ACC112 (cell line): ENCODE results near the gene ZP2.
"Not testable (repeated sequence)": the region's sequence is repeated elsewhere in the genome, so short reads cannot be mapped to it uniquely, and the experiment has no call there.

Experiments used
- H2AFZ ChIP-seq: fragments of 200-600 bp; sonication (generic); one replicate; pipeline ENCODE4 v1.6.0; 2017; ENCODE audit warnings: antibody characterized with exemption, low read length; ENCODE audit not compliant: unreplicated experiment
- H3K27ac ChIP-seq: fragments of 200-600 bp; sonication (generic); 2 replicates; pipeline ENCODE4 v1.5.1; 2014; ENCODE audit warnings: low read depth, mild to moderate bottlenecking, antibody characterized with exemption, low read length, moderate library complexity
- H3K27me3 ChIP-seq: fragments of 200-600 bp; sonication (generic); 2 replicates; pipeline ENCODE4 v1.6.1; 2014; ENCODE audit warnings: mild to moderate bottlenecking, antibody characterized with exemption, low read length, moderate library complexity, mixed read lengths; ENCODE audit not compliant: insufficient read depth
- H3K36me3 ChIP-seq: fragments of 200-600 bp; sonication (generic); 2 replicates; pipeline ENCODE4 v1.6.1; 2016; ENCODE audit warnings: mild to moderate bottlenecking, antibody characterized with exemption, low read length, moderate library complexity, mixed read lengths; ENCODE audit not compliant: insufficient read depth
- H3K4me1 ChIP-seq: fragments of 200-600 bp; sonication (generic); one replicate; pipeline ENCODE4 v1.6.1; 2016; ENCODE audit warnings: low read length, mixed read lengths; ENCODE audit not compliant: insufficient read depth, unreplicated experiment, control insufficient read depth
- H3K4me3 ChIP-seq: fragments of 200-600 bp; sonication (generic); 2 replicates; pipeline ENCODE4 v1.5.1; 2014; ENCODE audit warnings: mild to moderate bottlenecking, low read depth, low read length
- H3K79me2 ChIP-seq: fragments of 200-600 bp; sonication (generic); one replicate; pipeline ENCODE4 v1.6.0; 2016; ENCODE audit warnings: low read length; ENCODE audit not compliant: control insufficient read depth, unreplicated experiment, insufficient read depth

ZP2 gene

DNA sequence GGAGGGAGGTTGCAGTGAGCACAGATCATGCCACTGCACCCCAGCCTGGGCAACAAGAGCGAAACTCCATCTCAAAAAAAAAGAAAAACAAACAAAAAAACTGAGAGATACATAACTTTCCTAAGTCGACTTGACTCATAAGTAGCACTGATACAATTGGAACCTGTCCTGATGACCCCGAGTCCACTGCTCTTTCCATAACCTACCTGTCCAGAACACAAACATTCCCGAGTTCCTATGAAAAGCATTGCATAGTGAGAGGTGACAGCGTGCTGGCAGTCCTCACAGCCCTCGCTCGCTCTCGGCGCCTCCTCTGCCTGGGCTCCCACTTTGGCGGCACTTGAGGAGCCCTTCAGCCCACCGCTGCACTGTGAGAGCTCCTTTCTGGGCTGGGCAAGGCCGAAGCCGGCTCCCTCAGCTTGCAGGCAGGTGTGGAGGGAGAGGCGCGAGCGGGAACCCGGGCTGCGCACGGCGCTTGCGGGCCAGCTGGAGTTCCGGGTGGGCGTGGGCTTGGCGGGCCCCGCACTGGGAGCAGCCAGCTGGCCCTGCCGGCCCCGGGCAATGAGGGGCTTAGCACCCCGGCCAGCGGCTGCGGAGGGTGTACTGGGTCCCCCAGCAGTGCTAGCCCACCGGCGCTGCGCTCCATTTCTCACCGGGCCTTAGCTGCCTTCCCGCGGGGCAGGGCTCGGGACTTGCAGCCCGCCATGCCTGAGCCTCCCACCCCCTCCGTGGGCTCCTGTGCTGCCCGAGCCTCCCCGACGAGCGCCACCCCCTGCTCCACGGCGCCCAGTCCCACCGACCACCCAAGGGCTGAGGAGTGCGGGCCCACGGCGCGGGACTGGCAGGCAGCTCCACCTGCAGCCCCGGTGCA, 59.0 kb downstream of the ZP2 start:
- not testable (repeated sequence) for H3K36me3 ChIP-seq, H3K79me2 ChIP-seq, H3K27ac ChIP-seq, H2AFZ ChIP-seq, H3K4me3 ChIP-seq, H3K4me1 ChIP-seq
- H3K27me3 ChIP-seq, result peaks cover 28% of the 10 kb centered on the region

DNA sequence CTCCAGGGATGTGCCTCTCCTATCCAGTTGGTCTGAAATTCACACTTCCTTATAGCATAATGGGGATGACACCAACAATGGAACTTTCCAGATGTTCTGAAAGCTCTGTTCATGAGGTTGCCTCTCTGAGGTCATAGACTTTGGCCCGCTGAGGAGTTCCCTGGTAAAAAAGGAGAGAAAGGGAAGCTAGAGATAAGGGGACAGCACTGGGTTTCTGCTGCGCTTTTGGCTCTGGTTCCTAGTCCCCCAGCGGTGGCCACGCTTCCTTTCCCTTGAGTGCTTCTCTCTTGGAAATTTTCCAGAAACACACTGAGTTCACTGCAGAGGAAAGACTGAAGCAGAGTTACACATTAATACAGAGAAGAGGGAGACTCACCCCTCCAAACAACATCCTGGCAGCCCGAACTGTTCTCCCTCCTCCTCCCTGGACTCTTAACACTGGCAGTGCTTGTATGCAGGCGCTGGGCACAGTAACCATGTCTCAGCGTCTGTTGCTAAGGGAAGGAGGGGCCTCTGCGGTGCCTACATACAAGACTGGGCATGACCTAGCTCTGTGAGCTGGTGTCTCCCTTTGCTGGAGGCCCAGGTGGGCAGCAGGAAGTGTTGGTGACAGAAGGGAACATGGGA, 60.9 kb downstream of the ZP2 start, which contains the start of gene DNAH3:
Gene DNAH3 (minus strand): TSS at position 472 of the 627 bp plus-strand sequence. CDS start 527 bp downstream, outside the sequence.
- no peak within 1 kb of the TSS for H3K4me3 ChIP-seq
- H3K36me3 ChIP-seq, result no peaks in the 10 kb centered on the region
- H2AFZ ChIP-seq, result no peak within 1 kb of the TSS
- H3K79me2 ChIP-seq, result no peaks in the 10 kb centered on the region
- H3K27me3 ChIP-seq, result peaks cover 45% of the 10 kb centered on the region
- H3K27ac ChIP-seq, result no peak within 1 kb of the TSS
- H3K4me1 ChIP-seq, result no peaks in the 10 kb centered on the region
